ENCODE measurements around the gene ARHGAP33. TPM values are rescaled to one million over a fixed set of nuclear protein-coding genes. Genes with fewer than 3 reads are reported as not detected.

The ARHGAP33 gene
- total and polyA plus RNA-seq, 2 donors from 2014 or later: 5.6 to 18.5 TPM

GRCh38 chr19:35750167-35750566 lies 25.2 kb upstream of the ARHGAP33 start:
- FAIRE-seq (no peak), DNase-seq (no peak)
- no peaks in the 10 kb centered on the region for H3K27me3 ChIP-seq (ENCODE audit: control insufficient read depth, insufficient read depth, low read length)
- no peak overlapping the region for H3K4me3 ChIP-seq (ENCODE audit: low read length in 3 of 3)
- H3K9me3 ChIP-seq (ENCODE audit: control insufficient read depth in 2 of 3, insufficient read depth in 1 of 3, low read length in 3 of 3): no peaks in the 10 kb centered on the region
- peaks cover 0 to 22% (median 10%) of the 10 kb centered on the region in 3 donors for H3K36me3 ChIP-seq (ENCODE audit: control insufficient read depth in 2 of 3, insufficient read depth in 3 of 3, low read length in 3 of 3)
- no peak overlapping the region for H3K27ac ChIP-seq (ENCODE audit: low read depth in 2 of 2, low read length in 2 of 2)
- H3K9ac ChIP-seq (ENCODE audit: low read length in 3 of 3): no peak overlapping the region
- intact Hi-C loops (cut with DNase I): no loop called here
- peaks cover 2 to 13% (median 9%) of the 10 kb centered on the region in 3 donors for H3K4me1 ChIP-seq (ENCODE audit: control insufficient read depth in 2 of 3, insufficient read depth in 2 of 3, low read depth in 1 of 3, low read length in 3 of 3)
- no peak for TF ChIP-seq CTCF (IDR thresholded peaks at IDR 0.05; ENCODE audit: borderline replicate concordance, extremely low read depth, insufficient read depth)

GRCh38 chr19:35751839-35752745 lies 23.3 kb upstream of the ARHGAP33 start:
- intact Hi-C loops (cut with DNase I): no loop called here
- Histone ChIP-seq H3K27ac (ENCODE audit: low read depth in 2 of 2, low read length in 2 of 2) (no peak overlapping the region), H3K27me3 (ENCODE audit: control insufficient read depth, insufficient read depth, low read length) (no peaks in the 10 kb centered on the region), H3K36me3 (ENCODE audit: control insufficient read depth in 2 of 3, insufficient read depth in 3 of 3, low read length in 3 of 3) (peaks cover 0 to 22% (median 10%) of the 10 kb centered on the region in 3 donors), H3K4me3 (ENCODE audit: low read length in 3 of 3) (no peak overlapping the region), H3K9me3 (ENCODE audit: control insufficient read depth in 2 of 3, insufficient read depth in 1 of 3, low read length in 3 of 3) (no peaks in the 10 kb centered on the region), H3K4me1 (ENCODE audit: control insufficient read depth in 2 of 3, insufficient read depth in 2 of 3, low read depth in 1 of 3, low read length in 3 of 3) (peaks cover 2 to 12% (median 4%) of the 10 kb centered on the region in 3 donors), H3K9ac (ENCODE audit: low read length in 3 of 3) (no peak overlapping the region)
- DNase-seq: no peak
- no peak for FAIRE-seq
- TF ChIP-seq CTCF (IDR thresholded peaks at IDR 0.05; ENCODE audit: borderline replicate concordance, extremely low read depth, insufficient read depth): no peak

GRCh38 chr19:35752746-35753350 lies 22.5 kb upstream of the ARHGAP33 start:
- no peak for TF ChIP-seq CTCF (IDR thresholded peaks at IDR 0.05; ENCODE audit: borderline replicate concordance, extremely low read depth, insufficient read depth)
- Histone ChIP-seq H3K27ac (ENCODE audit: low read depth in 2 of 2, low read length in 2 of 2) (no peak overlapping the region), H3K9me3 (ENCODE audit: control insufficient read depth in 2 of 3, insufficient read depth in 1 of 3, low read length in 3 of 3) (no peaks in the 10 kb centered on the region), H3K9ac (ENCODE audit: low read length in 3 of 3) (no peak overlapping the region), H3K4me3 (ENCODE audit: low read length in 3 of 3) (no peak overlapping the region), H3K27me3 (ENCODE audit: control insufficient read depth, insufficient read depth, low read length) (no peaks in the 10 kb centered on the region), H3K36me3 (ENCODE audit: control insufficient read depth in 2 of 3, insufficient read depth in 3 of 3, low read length in 3 of 3) (peaks cover 0 to 22% (median 10%) of the 10 kb centered on the region in 3 donors), H3K4me1 (ENCODE audit: control insufficient read depth in 2 of 3, insufficient read depth in 2 of 3, low read depth in 1 of 3, low read length in 3 of 3) (peaks cover 2 to 15% (median 4%) of the 10 kb centered on the region in 3 donors)
- DNase-seq: no peak
- intact Hi-C loops (cut with DNase I): no loop called here
- FAIRE-seq: no peak

All from kidney (tissue), 14 donors.